Endothelial cell of umbilical vein (primary cell): ENCODE data around the gene CDC45.

ENCODE experiments used
- EZH2 ChIP-seq: IDR thresholded peaks from 2 replicates; pipeline ENCODE4 v1.6.1; 2012; ENCODE audit warnings: borderline replicate concordance, low read depth, mild to moderate bottlenecking, moderate library complexity, low read length, inconsistent platforms; ENCODE audit not compliant: severe bottlenecking
- FOS ChIP-seq: IDR thresholded peaks from 2 replicates; pipeline ENCODE4 v1.6.1; 2011; ENCODE audit warnings: mild to moderate bottlenecking, low read length, moderate library complexity, borderline replicate concordance; ENCODE audit not compliant: insufficient read depth
- GATA2 ChIP-seq: IDR thresholded peaks from 2 replicates; pipeline ENCODE4 v1.7.0; 2011; ENCODE audit warnings: low read depth, mild to moderate bottlenecking, moderate library complexity, mixed read lengths, low read length; ENCODE audit not compliant: insufficient read length, insufficient read depth
- MYC ChIP-seq: IDR thresholded peaks from one replicate; pipeline ENCODE4 v1.6.1; 2011; ENCODE audit warnings: mild to moderate bottlenecking, low read depth, low read length
- POLR2A ChIP-seq: IDR thresholded peaks from 2 replicates; pipeline ENCODE4 v1.6.1; 2012; ENCODE audit warnings: low read depth, mild to moderate bottlenecking, control low read depth, low read length
- POLR2AphosphoS5 ChIP-seq: IDR thresholded peaks from 2 replicates; pipeline ENCODE4 v1.6.1; 2012; ENCODE audit warnings: low read depth, mild to moderate bottlenecking, control low read depth, low read length, moderate library complexity; ENCODE audit not compliant: insufficient read depth
- TF ChIP-seq, protein P1 (sequence below), 2 donors: IDR thresholded peaks; 1 replicate in 1 of 2; 2 replicates in 1 of 2; pipeline ENCODE4 v1.5.1; 2011; ENCODE audit warnings: low read length in 2 of 2, mild to moderate bottlenecking in 2 of 2, moderate library complexity in 2 of 2, control low read depth in 1 of 2, inconsistent platforms in 1 of 2, low read depth in 1 of 2; ENCODE audit not compliant: insufficient read depth in 1 of 2; ENCODE audit errors: extremely low read depth in 1 of 2
- TF ChIP-seq, protein P2 (sequence below): IDR thresholded peaks from 2 replicates; pipeline ENCODE4 v1.6.1; 2011; ENCODE audit not compliant: insufficient read depth, insufficient read length

DNA sequence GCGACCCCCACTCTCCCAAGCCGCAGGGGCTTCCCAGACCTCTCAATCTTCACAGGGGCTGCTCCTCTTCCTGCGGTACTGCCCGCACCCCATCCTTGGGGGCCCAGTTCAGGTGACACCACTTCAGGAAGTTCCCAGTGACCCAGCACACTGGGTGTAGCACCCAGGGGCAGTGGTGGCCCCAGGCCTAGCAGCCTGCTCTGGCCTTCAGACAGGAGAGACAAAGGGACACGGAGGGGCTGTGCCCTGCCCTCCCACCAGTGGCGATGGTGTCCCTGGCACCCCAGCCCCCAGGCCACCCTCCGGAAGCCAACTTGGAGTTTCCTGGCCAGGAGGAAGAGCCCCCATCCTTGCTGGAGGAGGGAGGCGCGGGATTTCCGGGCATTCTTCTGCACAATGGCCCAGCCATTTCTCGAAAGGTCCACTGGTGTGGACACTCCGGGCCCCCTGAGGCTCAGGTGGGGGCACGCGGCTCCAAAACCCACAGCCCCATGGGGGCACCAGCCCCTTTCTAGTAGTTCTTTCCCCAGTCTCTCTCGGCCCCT lies 45.5 kb downstream of the CDC45 start:
- no peak for TF ChIP-seq POLR2AphosphoS5
- TF ChIP-seq, protein P1, sequence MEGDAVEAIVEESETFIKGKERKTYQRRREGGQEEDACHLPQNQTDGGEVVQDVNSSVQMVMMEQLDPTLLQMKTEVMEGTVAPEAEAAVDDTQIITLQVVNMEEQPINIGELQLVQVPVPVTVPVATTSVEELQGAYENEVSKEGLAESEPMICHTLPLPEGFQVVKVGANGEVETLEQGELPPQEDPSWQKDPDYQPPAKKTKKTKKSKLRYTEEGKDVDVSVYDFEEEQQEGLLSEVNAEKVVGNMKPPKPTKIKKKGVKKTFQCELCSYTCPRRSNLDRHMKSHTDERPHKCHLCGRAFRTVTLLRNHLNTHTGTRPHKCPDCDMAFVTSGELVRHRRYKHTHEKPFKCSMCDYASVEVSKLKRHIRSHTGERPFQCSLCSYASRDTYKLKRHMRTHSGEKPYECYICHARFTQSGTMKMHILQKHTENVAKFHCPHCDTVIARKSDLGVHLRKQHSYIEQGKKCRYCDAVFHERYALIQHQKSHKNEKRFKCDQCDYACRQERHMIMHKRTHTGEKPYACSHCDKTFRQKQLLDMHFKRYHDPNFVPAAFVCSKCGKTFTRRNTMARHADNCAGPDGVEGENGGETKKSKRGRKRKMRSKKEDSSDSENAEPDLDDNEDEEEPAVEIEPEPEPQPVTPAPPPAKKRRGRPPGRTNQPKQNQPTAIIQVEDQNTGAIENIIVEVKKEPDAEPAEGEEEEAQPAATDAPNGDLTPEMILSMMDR (IDR thresholded peaks at IDR 0.05; ENCODE audit: extremely low read depth in 1 of 2, insufficient read depth in 1 of 2, low read depth in 1 of 2, low read length in 2 of 2): no peak
- TF ChIP-seq POLR2A: no peak
- TF ChIP-seq MYC: no peak
- no peak for TF ChIP-seq EZH2
- no peak for TF ChIP-seq GATA2
- TF ChIP-seq, protein P2, sequence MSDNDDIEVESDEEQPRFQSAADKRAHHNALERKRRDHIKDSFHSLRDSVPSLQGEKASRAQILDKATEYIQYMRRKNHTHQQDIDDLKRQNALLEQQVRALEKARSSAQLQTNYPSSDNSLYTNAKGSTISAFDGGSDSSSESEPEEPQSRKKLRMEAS: no peak
- TF ChIP-seq FOS: no peak
